GM12874 (cell line): Measurements from ENCODE around the gene DPH7.

Source experiments
- CTCF ChIP-seq: IDR thresholded peaks from 2 replicates; pipeline ENCODE4 v1.5.1; 2011; ENCODE audit warnings: low read depth, mild to moderate bottlenecking, control low read depth, low read length, moderate library complexity; ENCODE audit not compliant: insufficient read depth

DPH7 gene

GRCh38 chr9:137590123-137590468, 11.4 kb upstream of the DPH7 start:
- no peak for TF ChIP-seq CTCF

- no peak for TF ChIP-seq CTCF
These were observed 10.9 kb upstream of the DPH7 start for GRCh38 chr9:137589441-137590122.

- TF ChIP-seq CTCF: no peak
These were observed 10.2 kb upstream of the DPH7 start for GRCh38 chr9:137588891-137589290.

- TF ChIP-seq CTCF: no peak
These were observed 9.6 kb upstream of the DPH7 start for GRCh38 chr9:137588311-137588710.

- no peak for TF ChIP-seq CTCF
These were observed 8.1 kb upstream of the DPH7 start for GRCh38 chr9:137586854-137587253.

- TF ChIP-seq CTCF: no peak
These were observed 5.2 kb upstream of the DPH7 start for GRCh38 chr9:137583957-137584356.

- no peak for TF ChIP-seq CTCF
These were observed 4.6 kb upstream of the DPH7 start for GRCh38 chr9:137583347-137583746.
